Keratinocyte (primary cell): ENCODE data around the gene EIF2S3.

Experiments used
- CTCF ChIP-seq, 3 experiments: IDR thresholded peaks in 1 of 3; conservative IDR thresholded peaks in 1 of 3; optimal IDR thresholded peaks in 1 of 3; 2 replicates in 2 of 3; 3 replicates in 1 of 3; pipeline versions ENCODE3 to v1.5.1; 2011; ENCODE audit warnings: low read length in 3 of 3, mild to moderate bottlenecking in 3 of 3, moderate library complexity in 2 of 3, control low read depth in 1 of 3, inconsistent platforms in 1 of 3; ENCODE audit not compliant: insufficient read depth in 2 of 3; ENCODE audit errors: extremely low read depth in 1 of 3
- EZH2 ChIP-seq: IDR thresholded peaks from one replicate; pipeline ENCODE4 v1.6.1; 2012; ENCODE audit warnings: inconsistent platforms, mild to moderate bottlenecking, low read length, moderate library complexity

DNA sequence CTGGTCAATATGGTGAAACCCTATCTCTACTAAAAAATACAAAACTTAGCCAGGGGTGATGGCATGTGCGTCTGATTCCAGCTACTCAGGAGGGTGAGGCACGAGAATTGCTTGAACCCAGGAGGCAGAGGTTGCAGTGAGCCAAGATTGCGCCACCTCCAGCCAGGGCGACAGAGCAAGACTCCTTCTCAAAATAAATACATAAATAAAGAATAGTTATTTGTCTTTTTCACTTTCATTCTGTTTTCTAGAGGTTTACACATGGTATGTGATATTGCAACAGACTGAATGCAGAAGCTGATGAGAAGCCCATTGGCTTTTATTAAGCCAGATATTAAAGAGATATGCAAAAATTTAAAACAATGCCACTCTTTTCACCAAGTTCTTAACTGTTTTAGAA lies 35.9 kb upstream of the EIF2S3 start:
- TF ChIP-seq CTCF (optimal IDR thresholded peaks at IDR 0.05 in 1 of 3, IDR thresholded peaks at IDR 0.05 in 1 of 3, conservative IDR thresholded peaks at IDR 0.05 in 1 of 3; ENCODE audit: extremely low read depth in 1 of 3, insufficient read depth in 2 of 3, low read length in 3 of 3) (no peak), EZH2 (no peak)
